Hypothalamus (tissue), 51 donors: Measurements from ENCODE around the gene CDH2.

Experiments
- DNase-seq, 51 donors: peaks; one replicate each; lab custom pipeline; 2025; lab: John Stamatoyannopoulos, UW

The CDH2 gene

GRCh38 chr18:28174181-28174905, 2.6 kb downstream of the CDH2 start:
- no peak for DNase-seq

GRCh38 chr18:28171837-28172236, 5.1 kb downstream of the CDH2 start:
- no peak for DNase-seq

- DNase-seq, result no peak
Measured at GRCh38 chr18:28168725-28169124, 8.2 kb downstream of the CDH2 start.

GRCh38 chr18:28167835-28168349, 9.0 kb downstream of the CDH2 start:
- no peak for DNase-seq

GRCh38 chr18:28164771-28165483, 12.0 kb downstream of the CDH2 start:
- no peak for DNase-seq

- no peak for DNase-seq
Measured at GRCh38 chr18:28163201-28163775, 13.6 kb downstream of the CDH2 start.

GRCh38 chr18:28161608-28162599, 15.0 kb downstream of the CDH2 start:
- no peak for DNase-seq

- no peak for DNase-seq
Measured at GRCh38 chr18:28159055-28159454, 17.9 kb downstream of the CDH2 start.

GRCh38 chr18:28158083-28158581, 18.8 kb downstream of the CDH2 start:
- DNase-seq, result peak in 3 of 51 donors; percentile 21 to 44 (median 24)

- no peak for DNase-seq
Measured at GRCh38 chr18:28153485-28154065, 23.4 kb downstream of the CDH2 start.

- peak in 2 of 51 donors; percentile 40 to 68 for DNase-seq
Measured at GRCh38 chr18:28152754-28153153, 24.2 kb downstream of the CDH2 start.

- peak in 13 of 51 donors; percentile 10 to 68 (median 20) for DNase-seq
Measured at GRCh38 chr18:28152354-28152753, 24.6 kb downstream of the CDH2 start.

GRCh38 chr18:28151434-28151833, 25.5 kb downstream of the CDH2 start:
- no peak for DNase-seq

GRCh38 chr18:28150925-28151324, 26.0 kb downstream of the CDH2 start:
- DNase-seq, result peak in 1 of 51 donors; percentile 21

GRCh38 chr18:28149810-28150420, 27.0 kb downstream of the CDH2 start:
- no peak for DNase-seq

- DNase-seq, result peak in 1 of 51 donors; percentile 47
Measured at GRCh38 chr18:28147674-28148171, 29.2 kb downstream of the CDH2 start.

- no peak for DNase-seq
Measured at GRCh38 chr18:28143725-28144124, 33.2 kb downstream of the CDH2 start.

- DNase-seq, result no peak
Measured at GRCh38 chr18:28138816-28139215, 38.1 kb downstream of the CDH2 start.

GRCh38 chr18:28136071-28136470, 40.9 kb downstream of the CDH2 start:
- no peak for DNase-seq
